Measurements from ENCODE around the gene CCDC177. TPM values are rescaled to one million over a fixed set of nuclear protein-coding genes. Genes with fewer than 3 reads are reported as not detected.
A peak's percentile ranks its signal among the peaks of the same experiment; 100 is the strongest.

The CCDC177 gene
- total and polyA plus RNA-seq, 2 experiments from 2014 or later, result not detected

- DNase-seq (ENCODE audit: low read depth in 1 of 2, low spot score in 1 of 2), result no peak
- no peak overlapping the region for H3K27ac ChIP-seq
- peaks cover 14% of the 10 kb centered on the region for H3K27me3 ChIP-seq
- TF ChIP-seq CTCF (IDR thresholded peaks at IDR 0.05; ENCODE audit: low read depth, low read length), result no peak
- H3K9me3 ChIP-seq (ENCODE audit: low read depth), result no peaks in the 10 kb centered on the region
- no peak overlapping the region for H3K4me3 ChIP-seq
- no peaks in the 10 kb centered on the region for H3K4me1 ChIP-seq (ENCODE audit: low read depth)
- H3K36me3 ChIP-seq, result no peaks in the 10 kb centered on the region
Observed at GRCh38 chr14:69537900-69538299, 36.8 kb downstream of the CCDC177 start.

- peaks cover 9% of the 10 kb centered on the region for H3K27me3 ChIP-seq
Observed at GRCh38 chr14:69536971-69537370, 37.7 kb downstream of the CCDC177 start.

GRCh38 chr14:69535230-69535848 is 39.3 kb downstream of the CCDC177 start:
- no peaks in the 10 kb centered on the region for H3K4me1 ChIP-seq (ENCODE audit: low read depth)
- TF ChIP-seq CTCF (IDR thresholded peaks at IDR 0.05; ENCODE audit: low read depth, low read length), result peak; percentile 83

More at GRCh38 chr14:69536971-69537370, 37.7 kb downstream of the CCDC177 start:
- no peak for TF ChIP-seq CTCF (IDR thresholded peaks at IDR 0.05; ENCODE audit: low read depth, low read length)
- no peak overlapping the region for H3K27ac ChIP-seq
- DNase-seq (ENCODE audit: low read depth in 1 of 2, low spot score in 1 of 2), result no peak
- H3K4me3 ChIP-seq, result no peak overlapping the region
- H3K4me1 ChIP-seq (ENCODE audit: low read depth), result no peaks in the 10 kb centered on the region
- H3K9me3 ChIP-seq (ENCODE audit: low read depth), result no peaks in the 10 kb centered on the region
- H3K36me3 ChIP-seq, result no peaks in the 10 kb centered on the region

GRCh38 chr14:69532561-69533340 is 41.9 kb downstream of the CCDC177 start:
- no peak overlapping the region for H3K27ac ChIP-seq
- no peaks in the 10 kb centered on the region for H3K9me3 ChIP-seq (ENCODE audit: low read depth)
- H3K27me3 ChIP-seq, result peaks cover 10% of the 10 kb centered on the region
- no peaks in the 10 kb centered on the region for H3K36me3 ChIP-seq
- H3K4me1 ChIP-seq (ENCODE audit: low read depth), result no peaks in the 10 kb centered on the region
- no peak for TF ChIP-seq CTCF (IDR thresholded peaks at IDR 0.05; ENCODE audit: low read depth, low read length)
- no peak for DNase-seq (ENCODE audit: low read depth in 1 of 2, low spot score in 1 of 2)
- H3K4me3 ChIP-seq, result no peak overlapping the region

More at GRCh38 chr14:69535230-69535848, 39.3 kb downstream of the CCDC177 start:
- Histone ChIP-seq H3K9me3 (ENCODE audit: low read depth) (no peaks in the 10 kb centered on the region), H3K4me3 (no peak overlapping the region), H3K36me3 (no peaks in the 10 kb centered on the region), H3K27ac (no peak overlapping the region), H3K27me3 (peaks cover 11% of the 10 kb centered on the region)
- peak; percentile 68 to 76 for DNase-seq (ENCODE audit: low read depth in 1 of 2, low spot score in 1 of 2)

GRCh38 chr14:69531135-69531534 is 43.5 kb downstream of the CCDC177 start:
- Histone ChIP-seq H3K36me3 (no peaks in the 10 kb centered on the region), H3K4me3 (no peak overlapping the region), H3K27ac (no peak overlapping the region), H3K27me3 (peaks cover 2% of the 10 kb centered on the region), H3K9me3 (ENCODE audit: low read depth) (no peaks in the 10 kb centered on the region), H3K4me1 (ENCODE audit: low read depth) (no peaks in the 10 kb centered on the region)
- no peak for DNase-seq (ENCODE audit: low read depth in 1 of 2, low spot score in 1 of 2)
- no peak for TF ChIP-seq CTCF (IDR thresholded peaks at IDR 0.05; ENCODE audit: low read depth, low read length)
